Raji (cell line): ENCODE results near the gene VPS33A.

Source experiments
- POLR2A ChIP-seq: IDR thresholded peaks from 2 replicates; pipeline ENCODE4 v1.6.1; 2011; ENCODE audit warnings: low read depth, low read length, control low read depth; ENCODE audit not compliant: insufficient read depth

VPS33A gene

GRCh38 chr12:122216445-122216844 is 49.8 kb downstream of the VPS33A start:
- TF ChIP-seq POLR2A: no peak

GRCh38 chr12:122215771-122216170 is 50.5 kb downstream of the VPS33A start:
- TF ChIP-seq POLR2A: no peak

- TF ChIP-seq POLR2A: no peak
These were observed 58.0 kb downstream of the VPS33A start for GRCh38 chr12:122208073-122208820.

- no peak for TF ChIP-seq POLR2A
These were observed 58.9 kb downstream of the VPS33A start for GRCh38 chr12:122207391-122207790.

GRCh38 chr12:122206976-122207375 is 59.3 kb downstream of the VPS33A start:
- TF ChIP-seq POLR2A: no peak

- TF ChIP-seq POLR2A: no peak
These were observed 60.0 kb downstream of the VPS33A start for GRCh38 chr12:122206111-122206881.

GRCh38 chr12:122205053-122205925 is 61.0 kb downstream of the VPS33A start:
- no peak for TF ChIP-seq POLR2A

GRCh38 chr12:122204167-122205052 is 61.9 kb downstream of the VPS33A start:
- no peak for TF ChIP-seq POLR2A

GRCh38 chr12:122203301-122204166 is 62.8 kb downstream of the VPS33A start, which contains the start of gene B3GNT4:
Gene B3GNT4, plus strand, starts transcription at chr12:122203709. Its CDS starts 910 bp downstream, at chr12:122204619.
- TF ChIP-seq POLR2A: no peak

GRCh38 chr12:122202017-122202416 is 64.3 kb downstream of the VPS33A start:
- no peak for TF ChIP-seq POLR2A

GRCh38 chr12:122201381-122201780 is 64.9 kb downstream of the VPS33A start:
- TF ChIP-seq POLR2A: no peak

GRCh38 chr12:122200541-122201175 is 65.6 kb downstream of the VPS33A start:
- no peak for TF ChIP-seq POLR2A

GRCh38 chr12:122199484-122200355 is 66.6 kb downstream of the VPS33A start:
- TF ChIP-seq POLR2A: no peak
